BLaER1 treated with 17β-estradiol and CSF1 and Interleukin-3, amounts not matched to agents 10 nM and 100 nM (cell line): ENCODE measurements around the gene PCED1A.

Experiments
- H3K27ac ChIP-seq, 11 experiments: shearing (Covaris generic); formaldehyde crosslinking; 2 replicates each; pipeline ENCODE4 v1.8.1; 2022
- H3K27me3 ChIP-seq, 11 experiments: shearing (Covaris generic); formaldehyde crosslinking; 2 replicates each; pipeline ENCODE4 v1.8.1; 2022
- H3K36me3 ChIP-seq, 11 experiments: shearing (Covaris generic); formaldehyde crosslinking; 2 replicates each; pipeline ENCODE4 v1.8.1; 2022
- H3K4me1 ChIP-seq, 10 experiments: shearing (Covaris generic); formaldehyde crosslinking; 2 replicates each; pipeline ENCODE4 v1.8.1; 2022
- H3K4me2 ChIP-seq, 11 experiments: shearing (Covaris generic); formaldehyde crosslinking; 2 replicates each; pipeline ENCODE4 v1.8.1; 2022
- H3K4me3 ChIP-seq, 10 experiments: shearing (Covaris generic); formaldehyde crosslinking; 2 replicates each; pipeline ENCODE4 v1.8.1; 2022
- H3K9ac ChIP-seq, 11 experiments: shearing (Covaris generic); formaldehyde crosslinking; 2 replicates each; pipeline ENCODE4 v1.8.1; 2022
- H3K9me3 ChIP-seq, 11 experiments: shearing (Covaris generic); formaldehyde crosslinking; replicated peaks in 1 of 11; 2 replicates each; pipeline ENCODE4 v1.8.1; 2022
- H4K20me1 ChIP-seq, 11 experiments: shearing (Covaris generic); formaldehyde crosslinking; 2 replicates each; pipeline ENCODE4 v1.8.1; 2022
- Cebpa-rat ChIP-seq, 11 experiments: shearing (Covaris generic); IDR thresholded peaks; 2 replicates each; pipeline ENCODE4 v1.8.1; 2022

Gene PCED1A

GRCh38 chr20:2871661-2872458, 31.4 kb upstream of the PCED1A start:
- Histone ChIP-seq H3K9ac (peak overlapping the region; percentile 91 to 99 (median 95); a peak in 21 of 22 replicates), H3K4me1 (peaks cover 60 to 83% (median 71%) of the 10 kb centered on the region in 10 experiments), H3K9me3 (no peaks in the 10 kb centered on the region), H4K20me1 (peaks cover 9 to 32% (median 30%) of the 10 kb centered on the region in 11 experiments; a peak in 20 of 22 replicates), H3K4me2 (peak overlapping the region; percentile 93 to 100 (median 97)), H3K27me3 (peaks cover 5 to 23% (median 19%) of the 10 kb centered on the region in 11 experiments; a peak in 19 of 22 replicates), H3K4me3 (peak overlapping the region; percentile 80 to 98 (median 90)), H3K27ac (peak overlapping the region in 3 of 11 experiments; percentile 93 to 98 (median 93); a peak in 5 of 22 replicates), H3K36me3 (peaks cover under 1 to 20% (median 11%) of the 10 kb centered on the region in 11 experiments; a peak in 15 of 22 replicates)
- TF ChIP-seq Cebpa-rat (IDR thresholded peaks at IDR 0.05): no peak

- H3K27ac ChIP-seq: peak overlapping the region in 4 of 11 experiments; percentile 1 to 60 (median 38); a peak in 4 of 22 replicates
- TF ChIP-seq Cebpa-rat (IDR thresholded peaks at IDR 0.05): no peak
- peaks cover 8 to 23% (median 14%) of the 10 kb centered on the region in 11 experiments; a peak in 20 of 22 replicates for H3K36me3 ChIP-seq
- peak overlapping the region; percentile 19 to 100 (median 96); a peak in 21 of 22 replicates for H3K4me2 ChIP-seq
- H3K9me3 ChIP-seq: no peaks in the 10 kb centered on the region
- H3K9ac ChIP-seq: peak overlapping the region in 1 of 11 experiments; percentile 4; a peak in 1 of 22 replicates
- peak overlapping the region in 1 of 10 experiments; percentile 15; a peak in 1 of 20 replicates for H3K4me3 ChIP-seq
- peaks cover 66 to 83% (median 73%) of the 10 kb centered on the region in 10 experiments for H3K4me1 ChIP-seq
- H3K27me3 ChIP-seq: peaks cover 5 to 23% (median 19%) of the 10 kb centered on the region in 11 experiments; a peak in 19 of 22 replicates
- H4K20me1 ChIP-seq: peaks cover 9 to 24% (median 22%) of the 10 kb centered on the region in 11 experiments; a peak in 20 of 22 replicates
Observed at GRCh38 chr20:2871111-2871465, 30.6 kb upstream of the PCED1A start.

GRCh38 chr20:2869381-2869780, 28.9 kb upstream of the PCED1A start:
- Histone ChIP-seq H3K4me1 (peaks cover 57 to 79% (median 66%) of the 10 kb centered on the region in 10 experiments), H3K4me3 (no peak overlapping the region), H3K27ac (no peak overlapping the region), H3K9ac (no peak overlapping the region), H3K27me3 (peaks cover 5 to 23% (median 19%) of the 10 kb centered on the region in 11 experiments; a peak in 19 of 22 replicates), H4K20me1 (peaks cover 0 to 7% (median 5%) of the 10 kb centered on the region in 11 experiments; a peak in 11 of 22 replicates), H3K4me2 (peak overlapping the region in 4 of 11 experiments; percentile 94 to 100 (median 98); a peak in 7 of 22 replicates), H3K9me3 (no peaks in the 10 kb centered on the region), H3K36me3 (peaks cover 12 to 27% (median 24%) of the 10 kb centered on the region in 11 experiments; a peak in 21 of 22 replicates)
- no peak for TF ChIP-seq Cebpa-rat (IDR thresholded peaks at IDR 0.05)

GRCh38 chr20:2867081-2867864, 26.8 kb upstream of the PCED1A start:
- Histone ChIP-seq H3K4me1 (peaks cover 50 to 70% (median 57%) of the 10 kb centered on the region in 10 experiments), H3K27ac (peak overlapping the region in 6 of 11 experiments; percentile 1 to 35 (median 14); a peak in 5 of 22 replicates), H3K36me3 (peaks cover 21 to 45% (median 38%) of the 10 kb centered on the region in 11 experiments), H4K20me1 (peaks cover 0 to 6% (median 0%) of the 10 kb centered on the region in 11 experiments; a peak in 1 of 22 replicates), H3K27me3 (peaks cover 2 to 18% (median 14%) of the 10 kb centered on the region in 11 experiments; a peak in 19 of 22 replicates), H3K4me3 (no peak overlapping the region), H3K9me3 (no peaks in the 10 kb centered on the region), H3K9ac (peak overlapping the region in 6 of 11 experiments; percentile 0 to 11 (median 6); a peak in 5 of 22 replicates), H3K4me2 (peak overlapping the region; percentile 46 to 85 (median 74))
- no peak for TF ChIP-seq Cebpa-rat (IDR thresholded peaks at IDR 0.05)

GRCh38 chr20:2866236-2866635, 25.8 kb upstream of the PCED1A start:
- H3K4me2 ChIP-seq: peak overlapping the region; percentile 46 to 85 (median 74); a peak in 20 of 22 replicates
- peaks cover 44 to 59% (median 49%) of the 10 kb centered on the region in 10 experiments for H3K4me1 ChIP-seq
- H3K27ac ChIP-seq: no peak overlapping the region
- no peaks in the 10 kb centered on the region for H3K9me3 ChIP-seq
- peaks cover 0 to 8% (median 4%) of the 10 kb centered on the region in 11 experiments; a peak in 7 of 22 replicates for H3K27me3 ChIP-seq
- H3K36me3 ChIP-seq: peaks cover 30 to 55% (median 48%) of the 10 kb centered on the region in 11 experiments
- peaks cover 0 to 6% (median 0%) of the 10 kb centered on the region in 11 experiments; a peak in 3 of 22 replicates for H4K20me1 ChIP-seq
- peak overlapping the region in 1 of 11 experiments; percentile 4; a peak in 1 of 22 replicates for H3K9ac ChIP-seq
- H3K4me3 ChIP-seq: no peak overlapping the region
- no peak for TF ChIP-seq Cebpa-rat (IDR thresholded peaks at IDR 0.05)

GRCh38 chr20:2865630-2866029, 25.2 kb upstream of the PCED1A start:
- Histone ChIP-seq H3K9ac (no peak overlapping the region), H3K27me3 (peaks cover 0 to 2% (median 0%) of the 10 kb centered on the region in 11 experiments; a peak in 2 of 22 replicates), H4K20me1 (peaks cover 0 to 6% (median 0%) of the 10 kb centered on the region in 11 experiments; a peak in 3 of 22 replicates), H3K36me3 (peaks cover 36 to 61% (median 54%) of the 10 kb centered on the region in 11 experiments), H3K4me2 (peak overlapping the region in 8 of 11 experiments; percentile 68 to 85 (median 74); a peak in 15 of 22 replicates), H3K27ac (no peak overlapping the region), H3K4me1 (peaks cover 38 to 53% (median 43%) of the 10 kb centered on the region in 10 experiments), H3K9me3 (no peaks in the 10 kb centered on the region), H3K4me3 (no peak overlapping the region)
- no peak for TF ChIP-seq Cebpa-rat (IDR thresholded peaks at IDR 0.05)

- Histone ChIP-seq H3K27ac (no peak overlapping the region), H3K27me3 (no peaks in the 10 kb centered on the region), H3K4me1 (peaks cover 33 to 48% (median 38%) of the 10 kb centered on the region in 10 experiments), H3K9ac (no peak overlapping the region), H3K4me3 (no peak overlapping the region), H3K36me3 (peaks cover 36 to 67% (median 60%) of the 10 kb centered on the region in 11 experiments), H4K20me1 (peaks cover 0 to 6% (median 0%) of the 10 kb centered on the region in 11 experiments; a peak in 5 of 22 replicates), H3K9me3 (no peaks in the 10 kb centered on the region), H3K4me2 (peak overlapping the region in 8 of 11 experiments; percentile 68 to 85 (median 74); a peak in 13 of 22 replicates)
- no peak for TF ChIP-seq Cebpa-rat (IDR thresholded peaks at IDR 0.05)
Observed at GRCh38 chr20:2865101-2865500, 24.6 kb upstream of the PCED1A start.

GRCh38 chr20:2864626-2865025, 24.2 kb upstream of the PCED1A start:
- no peaks in the 10 kb centered on the region for H3K27me3 ChIP-seq
- no peak overlapping the region for H3K27ac ChIP-seq
- H3K4me3 ChIP-seq: no peak overlapping the region
- no peak overlapping the region for H3K9ac ChIP-seq
- H4K20me1 ChIP-seq: peaks cover 0 to 9% (median 0%) of the 10 kb centered on the region in 11 experiments; a peak in 5 of 22 replicates
- H3K36me3 ChIP-seq: peaks cover 36 to 71% (median 62%) of the 10 kb centered on the region in 11 experiments
- H3K4me1 ChIP-seq: peaks cover 29 to 45% (median 35%) of the 10 kb centered on the region in 10 experiments
- peak overlapping the region in 2 of 11 experiments; percentile 72 to 85; a peak in 1 of 22 replicates for H3K4me2 ChIP-seq
- no peaks in the 10 kb centered on the region for H3K9me3 ChIP-seq
- TF ChIP-seq Cebpa-rat (IDR thresholded peaks at IDR 0.05): no peak
